ENCODE data around the gene CAPG.

Gene CAPG

DNA sequence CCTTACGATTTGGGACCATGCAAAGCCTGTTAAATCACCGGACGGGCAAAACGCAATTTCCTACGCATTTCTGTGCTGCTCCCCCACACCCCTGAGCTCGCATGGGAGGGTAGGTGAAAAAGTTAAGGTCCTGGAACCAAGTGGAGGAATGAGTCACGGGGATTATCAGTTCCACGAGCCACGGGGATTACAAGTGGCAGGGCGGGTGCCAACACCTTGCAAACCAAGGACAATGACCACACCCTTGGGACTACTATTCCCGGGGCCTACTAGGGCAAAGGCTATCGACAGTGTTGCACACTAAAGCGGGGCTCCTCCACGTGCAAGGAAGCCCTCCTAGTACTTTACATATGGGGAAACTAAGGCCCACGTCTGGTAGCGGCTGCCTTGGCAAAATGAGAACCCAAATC is 56.3 kb downstream of the CAPG start:
- TF ChIP-seq CTCF (IDR thresholded peaks at IDR 0.05; ENCODE audit: extremely low read depth, missing control alignments): no peak
- DNase-seq (ENCODE audit: low spot score): no peak

- DNase-seq (ENCODE audit: low spot score): no peak
- TF ChIP-seq CTCF (IDR thresholded peaks at IDR 0.05; ENCODE audit: extremely low read depth, missing control alignments): no peak
Observed at GRCh38 chr2:85347599-85347998, 62.6 kb downstream of the CAPG start.
